ENCODE measurements around the gene MYF6. TPM values are rescaled to one million over a fixed set of nuclear protein-coding genes. Genes with fewer than 3 reads are reported as not detected.

The MYF6 gene
- total RNA-seq, 1 donor from 2014 or later: not detected

GRCh38 chr12:80677994-80678393 lies 29.4 kb upstream of the MYF6 start:
- no peaks in the 10 kb centered on the region for H3K36me3 ChIP-seq
- no peaks in the 10 kb centered on the region for H3K4me1 ChIP-seq
- H3K27me3 ChIP-seq: no peaks in the 10 kb centered on the region
- H3K9me3 ChIP-seq: no peaks in the 10 kb centered on the region
- intact Hi-C loops (cut with DNase I): no loop called here
- ATAC-seq (no peak), DNase-seq (no peak)
- H3K4me3 ChIP-seq: no peak overlapping the region
- TF ChIP-seq, protein P1, sequence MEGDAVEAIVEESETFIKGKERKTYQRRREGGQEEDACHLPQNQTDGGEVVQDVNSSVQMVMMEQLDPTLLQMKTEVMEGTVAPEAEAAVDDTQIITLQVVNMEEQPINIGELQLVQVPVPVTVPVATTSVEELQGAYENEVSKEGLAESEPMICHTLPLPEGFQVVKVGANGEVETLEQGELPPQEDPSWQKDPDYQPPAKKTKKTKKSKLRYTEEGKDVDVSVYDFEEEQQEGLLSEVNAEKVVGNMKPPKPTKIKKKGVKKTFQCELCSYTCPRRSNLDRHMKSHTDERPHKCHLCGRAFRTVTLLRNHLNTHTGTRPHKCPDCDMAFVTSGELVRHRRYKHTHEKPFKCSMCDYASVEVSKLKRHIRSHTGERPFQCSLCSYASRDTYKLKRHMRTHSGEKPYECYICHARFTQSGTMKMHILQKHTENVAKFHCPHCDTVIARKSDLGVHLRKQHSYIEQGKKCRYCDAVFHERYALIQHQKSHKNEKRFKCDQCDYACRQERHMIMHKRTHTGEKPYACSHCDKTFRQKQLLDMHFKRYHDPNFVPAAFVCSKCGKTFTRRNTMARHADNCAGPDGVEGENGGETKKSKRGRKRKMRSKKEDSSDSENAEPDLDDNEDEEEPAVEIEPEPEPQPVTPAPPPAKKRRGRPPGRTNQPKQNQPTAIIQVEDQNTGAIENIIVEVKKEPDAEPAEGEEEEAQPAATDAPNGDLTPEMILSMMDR (IDR thresholded peaks at IDR 0.05): no peak
- H3K27ac ChIP-seq: no peak overlapping the region

- no peak overlapping the region for H3K4me3 ChIP-seq
- H3K27ac ChIP-seq: no peak overlapping the region
- TF ChIP-seq, protein P1 (IDR thresholded peaks at IDR 0.05): no peak
- ATAC-seq (no peak), DNase-seq (no peak)
- H3K9me3 ChIP-seq: no peaks in the 10 kb centered on the region
- no peaks in the 10 kb centered on the region for H3K36me3 ChIP-seq
- H3K27me3 ChIP-seq: no peaks in the 10 kb centered on the region
- no peaks in the 10 kb centered on the region for H3K4me1 ChIP-seq
- intact Hi-C loops (cut with DNase I): no loop called here
Measured at GRCh38 chr12:80679346-80680131, 27.9 kb upstream of the MYF6 start.

DNA sequence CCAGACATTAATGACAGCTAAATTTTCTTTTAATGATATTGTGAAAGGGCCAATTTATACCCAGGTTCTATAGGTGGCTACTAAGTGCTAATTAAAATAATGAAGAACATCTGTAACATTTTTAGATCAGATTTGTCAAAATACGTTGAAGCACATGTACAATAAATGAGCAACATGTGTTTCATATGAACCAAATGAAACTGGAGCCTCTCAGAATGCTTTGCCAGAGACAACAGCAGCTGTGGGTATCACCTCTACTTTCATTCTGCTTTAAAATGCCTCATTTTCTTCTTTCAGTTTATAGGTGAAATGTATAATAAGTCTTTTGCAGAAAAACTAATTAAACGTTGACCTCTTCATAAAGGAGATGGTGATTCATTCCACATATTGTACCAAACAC lies 26.1 kb upstream of the MYF6 start:
- intact Hi-C loops (cut with DNase I): no loop called here
- ATAC-seq (no peak), DNase-seq (no peak)
- TF ChIP-seq, protein P1 (IDR thresholded peaks at IDR 0.05): no peak
- H3K36me3 ChIP-seq: no peaks in the 10 kb centered on the region
- no peaks in the 10 kb centered on the region for H3K27me3 ChIP-seq
- no peaks in the 10 kb centered on the region for H3K9me3 ChIP-seq
- no peak overlapping the region for H3K4me3 ChIP-seq
- no peaks in the 10 kb centered on the region for H3K4me1 ChIP-seq
- H3K27ac ChIP-seq: no peak overlapping the region

DNA sequence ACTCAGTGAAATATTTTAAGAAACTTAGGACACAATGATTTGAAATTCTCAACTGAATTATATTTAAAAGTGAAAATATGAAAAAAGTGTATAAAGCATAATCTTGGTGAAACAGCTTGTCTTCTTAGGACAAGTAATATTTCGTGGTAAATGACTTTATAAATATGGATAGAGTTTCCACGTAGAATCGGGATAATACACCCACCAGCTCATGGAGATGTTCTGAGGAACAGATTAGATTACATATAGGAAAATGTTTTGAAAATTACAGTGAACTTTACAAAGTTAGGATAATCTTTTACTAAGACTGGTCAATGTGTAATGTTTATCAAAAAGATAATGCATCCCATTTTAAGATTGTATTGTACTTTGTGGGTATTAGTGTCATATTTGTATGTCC lies 25.6 kb upstream of the MYF6 start:
- TF ChIP-seq, protein P1 (IDR thresholded peaks at IDR 0.05): no peak
- ATAC-seq: no peak
- Histone ChIP-seq H3K36me3 (no peaks in the 10 kb centered on the region), H3K4me3 (no peak overlapping the region), H3K27ac (no peak overlapping the region), H3K9me3 (no peaks in the 10 kb centered on the region), H3K4me1 (no peaks in the 10 kb centered on the region), H3K27me3 (no peaks in the 10 kb centered on the region)
- no peak for DNase-seq
- intact Hi-C loops (cut with DNase I): no loop called here

DNA sequence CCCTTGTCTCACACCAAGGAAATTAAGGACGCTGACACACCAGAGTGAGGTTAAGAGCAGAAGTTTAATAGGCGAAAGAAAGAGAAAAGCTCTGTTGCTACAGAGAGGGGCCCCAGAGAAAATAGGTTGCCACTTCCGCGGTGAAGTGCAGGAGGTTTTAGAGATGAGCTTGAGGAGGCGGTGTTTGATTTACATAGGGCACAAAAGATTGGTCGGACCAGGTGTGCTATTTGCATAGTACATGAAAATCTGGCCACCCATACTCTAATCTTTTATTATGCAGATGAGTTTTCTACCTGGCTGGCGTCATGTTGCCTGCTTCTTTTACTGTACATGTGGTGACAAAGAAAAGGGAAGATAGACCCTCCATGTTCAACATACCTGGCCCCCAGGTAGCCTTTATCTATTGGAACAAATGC lies 23.3 kb upstream of the MYF6 start:
- no peaks in the 10 kb centered on the region for H3K4me1 ChIP-seq
- intact Hi-C loops (cut with DNase I): no loop called here
- H3K27ac ChIP-seq: no peak overlapping the region
- no peaks in the 10 kb centered on the region for H3K36me3 ChIP-seq
- H3K4me3 ChIP-seq: no peak overlapping the region
- no peaks in the 10 kb centered on the region for H3K27me3 ChIP-seq
- DNase-seq (no peak), ATAC-seq (no peak)
- TF ChIP-seq, protein P1 (IDR thresholded peaks at IDR 0.05): no peak
- H3K9me3 ChIP-seq: no peaks in the 10 kb centered on the region

Measured in upper lobe of right lung (tissue), 1 donor.